NCI-H146 (cell line): Measurements from ENCODE around the gene XPO6.
"Not testable (repeated sequence)": the region's sequence is repeated elsewhere in the genome, so short reads cannot be mapped to it uniquely, and the experiment has no call there.

Source experiments
- DNase-seq: peaks from one replicate; lab custom pipeline; 2025; lab: John Stamatoyannopoulos, UW

Gene XPO6, protein sequence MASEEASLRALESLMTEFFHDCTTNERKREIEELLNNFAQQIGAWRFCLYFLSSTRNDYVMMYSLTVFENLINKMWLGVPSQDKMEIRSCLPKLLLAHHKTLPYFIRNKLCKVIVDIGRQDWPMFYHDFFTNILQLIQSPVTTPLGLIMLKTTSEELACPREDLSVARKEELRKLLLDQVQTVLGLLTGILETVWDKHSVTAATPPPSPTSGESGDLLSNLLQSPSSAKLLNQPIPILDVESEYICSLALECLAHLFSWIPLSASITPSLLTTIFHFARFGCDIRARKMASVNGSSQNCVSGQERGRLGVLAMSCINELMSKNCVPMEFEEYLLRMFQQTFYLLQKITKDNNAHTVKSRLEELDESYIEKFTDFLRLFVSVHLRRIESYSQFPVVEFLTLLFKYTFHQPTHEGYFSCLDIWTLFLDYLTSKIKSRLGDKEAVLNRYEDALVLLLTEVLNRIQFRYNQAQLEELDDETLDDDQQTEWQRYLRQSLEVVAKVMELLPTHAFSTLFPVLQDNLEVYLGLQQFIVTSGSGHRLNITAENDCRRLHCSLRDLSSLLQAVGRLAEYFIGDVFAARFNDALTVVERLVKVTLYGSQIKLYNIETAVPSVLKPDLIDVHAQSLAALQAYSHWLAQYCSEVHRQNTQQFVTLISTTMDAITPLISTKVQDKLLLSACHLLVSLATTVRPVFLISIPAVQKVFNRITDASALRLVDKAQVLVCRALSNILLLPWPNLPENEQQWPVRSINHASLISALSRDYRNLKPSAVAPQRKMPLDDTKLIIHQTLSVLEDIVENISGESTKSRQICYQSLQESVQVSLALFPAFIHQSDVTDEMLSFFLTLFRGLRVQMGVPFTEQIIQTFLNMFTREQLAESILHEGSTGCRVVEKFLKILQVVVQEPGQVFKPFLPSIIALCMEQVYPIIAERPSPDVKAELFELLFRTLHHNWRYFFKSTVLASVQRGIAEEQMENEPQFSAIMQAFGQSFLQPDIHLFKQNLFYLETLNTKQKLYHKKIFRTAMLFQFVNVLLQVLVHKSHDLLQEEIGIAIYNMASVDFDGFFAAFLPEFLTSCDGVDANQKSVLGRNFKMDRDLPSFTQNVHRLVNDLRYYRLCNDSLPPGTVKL

GRCh38 chr16:28211758-28212531 lies at the start of gene XPO6:
TSS of gene XPO6 (minus strand) at chr16:28211965. CDS start at chr16:28211368, 597 bp downstream.
- DNase-seq: peak; percentile 97

- DNase-seq: peak; percentile 12
Measured at GRCh38 chr16:28260193-28260592, 48.4 kb upstream of the XPO6 start.

GRCh38 chr16:28259781-28260150 lies 48.0 kb upstream of the XPO6 start:
- DNase-seq: no peak

DNA sequence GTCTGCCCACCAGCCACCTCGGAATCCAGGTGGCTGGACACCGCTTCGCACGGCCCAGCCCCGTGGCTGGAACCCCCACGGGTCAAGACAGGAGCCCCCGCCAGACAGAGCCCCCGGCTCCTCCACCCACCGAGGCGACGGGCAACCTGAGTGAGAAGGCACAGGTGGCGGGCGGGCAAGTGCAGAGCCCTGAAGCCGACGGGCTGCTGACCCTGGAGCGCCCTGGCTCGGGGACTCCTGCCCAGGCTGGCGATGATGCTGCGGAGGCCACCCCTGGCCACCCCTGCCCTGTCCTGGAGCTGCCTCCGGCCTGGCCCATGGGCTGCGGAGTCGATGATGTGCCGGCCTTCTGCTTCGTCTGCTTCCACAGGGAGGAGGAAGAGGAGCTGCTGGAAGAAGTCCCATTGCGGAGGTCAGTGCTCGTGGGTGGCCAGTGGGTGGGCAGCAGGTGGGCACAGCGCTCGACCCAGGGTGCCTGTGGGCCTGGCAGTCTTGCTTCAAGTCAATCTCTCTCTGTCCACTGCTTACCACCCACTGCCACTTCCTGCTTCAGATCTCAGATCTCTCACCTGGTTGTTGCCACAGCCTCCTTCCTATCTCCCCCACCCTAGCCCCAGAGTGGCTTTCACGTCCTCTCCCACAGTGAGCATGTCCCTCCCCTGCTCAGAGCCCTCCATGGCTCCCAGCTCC lies 47.5 kb upstream of the XPO6 start:
- no peak for DNase-seq

DNA sequence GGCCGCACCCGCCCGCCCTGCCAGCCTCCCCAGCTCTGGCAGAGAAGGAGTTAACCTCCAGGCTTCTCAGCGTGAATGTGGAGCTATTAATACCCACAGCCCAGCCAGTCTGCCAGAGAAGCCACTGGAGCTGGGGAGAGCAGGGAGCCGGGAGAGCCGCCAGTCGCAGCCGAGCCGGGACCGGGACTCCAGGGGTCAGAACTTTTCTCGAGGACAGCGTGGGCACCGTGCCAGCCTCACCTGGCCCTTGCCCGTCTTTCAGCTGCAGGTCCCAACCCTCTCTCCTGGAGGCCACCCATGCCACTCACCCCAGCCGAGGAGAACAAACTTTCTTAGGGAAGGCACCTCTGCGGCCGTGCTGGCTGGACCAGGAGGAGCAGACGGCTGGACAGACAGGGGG lies 46.8 kb upstream of the XPO6 start:
- DNase-seq: peak; percentile 37

DNA sequence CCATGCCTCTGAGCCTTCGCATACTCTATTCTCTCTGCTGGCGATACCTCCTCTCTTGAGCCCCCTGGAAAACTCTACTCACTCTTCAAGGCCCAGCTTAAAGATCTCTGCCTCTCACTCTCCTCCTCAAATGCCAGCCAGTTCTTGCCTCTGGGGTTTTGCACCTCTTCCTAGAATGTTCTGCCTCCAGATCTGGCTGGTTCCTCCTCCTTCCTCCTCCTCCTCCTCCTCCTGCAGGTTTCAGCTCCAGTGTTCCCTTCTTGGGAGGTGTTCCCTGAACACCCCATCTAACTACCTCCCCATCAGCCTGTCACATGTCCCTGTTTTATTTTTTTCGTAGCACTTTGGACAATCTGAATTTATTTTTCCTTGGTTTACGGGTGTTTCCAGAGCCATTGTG lies 45.5 kb upstream of the XPO6 start:
- no peak for DNase-seq

GRCh38 chr16:28255838-28256237 lies 44.1 kb upstream of the XPO6 start:
- no peak for DNase-seq

DNA sequence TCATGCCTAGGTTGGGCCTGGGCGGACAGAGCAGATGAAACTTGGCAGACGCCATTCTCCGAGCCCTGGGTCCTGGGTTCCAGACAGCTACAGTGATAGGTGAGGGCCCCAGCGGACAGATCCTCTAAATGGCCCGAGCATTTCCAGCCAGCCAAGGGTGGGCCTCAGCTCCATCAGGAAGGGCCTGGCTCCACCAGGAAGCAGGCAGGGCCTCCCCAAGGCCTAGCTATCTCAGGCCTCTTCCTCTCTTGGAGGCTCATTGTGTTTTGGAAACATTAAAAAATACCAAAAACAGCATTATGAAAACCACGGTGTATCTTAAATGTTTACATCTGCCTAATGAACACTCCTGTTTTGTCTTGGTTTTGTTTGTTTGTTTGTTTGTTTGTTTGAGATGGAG lies 42.4 kb upstream of the XPO6 start:
- no peak for DNase-seq

- no peak for DNase-seq
Measured at GRCh38 chr16:28250999-28251398, 39.2 kb upstream of the XPO6 start.

- DNase-seq: not testable (repeated sequence)
Measured at GRCh38 chr16:28249483-28249882, 37.7 kb upstream of the XPO6 start.

- DNase-seq: no peak
Measured at GRCh38 chr16:28241924-28242323, 30.2 kb upstream of the XPO6 start.

DNA sequence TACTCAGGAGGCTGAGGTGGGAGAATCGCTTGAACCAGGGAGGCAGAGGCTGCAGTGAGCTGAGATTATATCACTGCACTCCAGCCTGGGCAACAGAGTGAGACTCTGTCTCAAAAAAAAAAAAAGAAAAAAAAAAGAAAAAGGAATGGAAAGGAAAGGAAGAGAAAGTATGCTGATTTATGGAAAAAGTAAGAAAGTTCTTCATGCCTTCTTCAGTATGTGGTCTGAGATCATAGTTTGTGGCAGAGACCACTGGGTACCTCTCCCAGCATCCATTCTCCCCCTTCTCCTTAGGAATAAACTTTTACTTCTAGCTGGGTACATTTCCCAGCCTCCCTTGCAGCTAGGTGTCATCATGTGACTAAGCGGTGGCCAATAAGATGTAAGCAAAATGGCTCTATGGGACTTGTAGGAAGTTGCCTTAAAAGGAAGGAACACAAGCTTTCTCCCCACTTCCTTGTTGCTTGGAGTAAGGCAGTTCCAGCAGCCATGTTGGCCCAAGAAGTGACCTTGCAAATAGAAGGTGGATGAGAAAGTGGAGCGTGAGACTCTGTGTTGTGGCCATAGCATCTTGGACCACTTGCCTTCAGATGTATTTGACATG lies 26.1 kb upstream of the XPO6 start:
- no peak for DNase-seq

GRCh38 chr16:28231763-28232162 lies 20.0 kb upstream of the XPO6 start:
- DNase-seq: no peak

DNA sequence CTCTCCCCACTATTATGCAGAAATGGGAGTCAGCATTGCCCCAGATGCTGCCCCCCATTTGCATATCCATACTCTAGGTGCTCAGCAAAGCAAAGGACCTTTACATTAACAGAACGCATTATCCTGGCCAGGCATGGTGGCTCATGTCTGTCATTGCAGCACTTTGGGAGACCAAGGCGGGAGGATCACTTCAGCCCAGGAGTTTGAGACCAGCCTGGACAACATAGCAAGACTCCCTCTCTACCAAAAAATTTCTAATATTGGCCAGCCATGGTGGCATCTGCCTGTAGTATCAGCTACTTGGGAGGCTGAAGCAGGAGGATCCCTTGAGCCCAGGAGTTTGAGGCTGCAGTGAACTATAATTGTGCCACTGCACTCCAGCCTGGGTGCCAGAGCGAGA lies 12.1 kb upstream of the XPO6 start:
- DNase-seq: not testable (repeated sequence)

- DNase-seq: not testable (repeated sequence)
Measured at GRCh38 chr16:28219777-28220176, 8.0 kb upstream of the XPO6 start.

DNA sequence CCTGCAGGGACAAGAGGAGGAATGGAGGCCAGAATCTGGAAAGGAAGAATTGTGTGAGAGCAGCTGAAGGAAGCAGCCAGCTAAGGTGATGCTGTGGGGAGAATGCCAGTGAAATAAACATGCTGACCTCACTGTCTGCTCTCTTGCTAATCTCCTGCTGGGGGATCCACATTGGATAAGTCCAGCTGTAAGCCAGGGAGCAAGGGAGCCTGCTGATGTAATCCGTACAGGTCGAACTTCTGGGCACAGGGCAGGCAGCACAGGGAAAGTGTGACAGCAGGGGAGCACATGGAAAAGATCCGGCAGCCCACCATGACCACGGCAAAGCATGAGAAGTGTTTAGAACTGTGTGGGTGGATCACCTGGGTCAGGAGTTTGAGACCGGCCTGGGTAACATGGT lies 7.5 kb upstream of the XPO6 start:
- peak; percentile 18 for DNase-seq

DNA sequence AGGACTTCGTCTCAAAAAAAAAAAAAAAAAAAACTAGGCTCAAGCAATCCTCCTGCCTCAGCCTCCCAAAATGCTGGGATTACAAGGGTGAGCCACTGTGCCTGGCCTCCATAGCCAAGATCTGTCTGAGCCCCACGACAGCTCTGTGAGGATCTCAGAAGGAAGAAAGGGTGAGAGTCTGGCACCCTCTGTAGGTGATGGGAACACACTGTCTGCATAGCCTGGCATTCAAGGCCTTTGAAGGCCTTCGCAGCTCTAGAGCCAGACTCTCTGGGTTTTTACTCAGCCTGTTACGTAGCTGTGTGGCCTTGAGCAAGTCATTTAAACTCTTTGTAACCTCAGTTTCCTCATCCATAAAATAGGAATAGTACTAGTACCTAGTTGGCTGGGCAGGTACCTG lies 6.3 kb upstream of the XPO6 start:
- peak; percentile 27 for DNase-seq

DNA sequence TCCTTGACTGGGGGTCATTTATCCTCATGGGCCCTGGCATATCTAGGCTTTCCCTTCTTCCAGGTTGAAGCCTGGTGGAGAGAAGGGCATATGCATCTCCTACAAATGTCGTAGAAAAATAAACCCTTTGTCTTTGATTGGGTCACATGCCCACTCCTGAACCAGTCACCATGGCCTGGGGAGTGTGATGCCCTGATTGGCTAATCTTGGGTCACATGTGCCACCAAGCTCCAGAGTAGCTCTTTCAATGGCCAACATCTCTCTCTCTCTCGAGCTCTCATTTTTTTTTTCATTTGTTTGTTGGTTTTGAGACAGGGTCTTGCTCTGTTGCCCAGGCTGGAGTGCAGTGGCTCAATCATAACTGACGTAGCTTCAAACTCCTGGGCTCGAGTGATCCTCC lies 5.6 kb upstream of the XPO6 start:
- no peak for DNase-seq

GRCh38 chr16:28213396-28213795 lies 1.6 kb upstream of the XPO6 start:
- no peak for DNase-seq

DNA sequence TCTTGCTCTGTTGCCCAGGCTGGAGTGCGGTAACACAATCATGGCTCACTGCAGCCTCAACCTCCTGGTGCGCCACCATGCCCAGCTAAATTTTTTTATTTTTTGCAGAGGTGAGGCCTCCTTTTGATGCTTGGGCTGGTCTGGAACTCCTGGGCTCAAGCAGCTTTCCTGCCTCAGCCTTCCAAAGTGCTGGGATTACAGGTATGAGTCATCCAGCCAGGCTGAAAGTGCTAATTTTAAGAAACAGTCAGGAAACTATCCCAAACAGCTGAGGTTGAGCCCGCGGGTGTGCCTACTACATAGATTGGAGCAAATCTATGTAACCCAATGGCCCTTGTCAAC lies 738 bp upstream of the XPO6 start:
- DNase-seq: peak; percentile 19
